NCI-H2029 (cell line): Measurements from ENCODE around the gene TREML4.

ENCODE experiments used
- DNase-seq: peaks from one replicate; lab custom pipeline; 2025; lab: John Stamatoyannopoulos, UW

The TREML4 gene

GRCh38 chr6:41286544-41287346 is 58.6 kb downstream of the TREML4 start, which contains the start of gene TREM1:
Gene TREM1 (minus strand): TSS chr6:41286682. CDS start chr6:41286655, 27 bp downstream.
- no peak for DNase-seq

GRCh38 chr6:41288030-41288753 is 60.0 kb downstream of the TREML4 start:
- peak; percentile 97 for DNase-seq
